DMS53 treated with DMSO at 0.1 percent for 48 hours (cell line): Measurements from ENCODE around the gene NOP53.
"Not testable (repeated sequence)": the region's sequence is repeated elsewhere in the genome, so short reads cannot be mapped to it uniquely, and the experiment has no call there.

Experiments used
- DNase-seq: peaks from one replicate; lab custom pipeline; 2025; ENCODE audit not compliant: unreplicated experiment; lab: John Stamatoyannopoulos, UW

NOP53 gene

DNA sequence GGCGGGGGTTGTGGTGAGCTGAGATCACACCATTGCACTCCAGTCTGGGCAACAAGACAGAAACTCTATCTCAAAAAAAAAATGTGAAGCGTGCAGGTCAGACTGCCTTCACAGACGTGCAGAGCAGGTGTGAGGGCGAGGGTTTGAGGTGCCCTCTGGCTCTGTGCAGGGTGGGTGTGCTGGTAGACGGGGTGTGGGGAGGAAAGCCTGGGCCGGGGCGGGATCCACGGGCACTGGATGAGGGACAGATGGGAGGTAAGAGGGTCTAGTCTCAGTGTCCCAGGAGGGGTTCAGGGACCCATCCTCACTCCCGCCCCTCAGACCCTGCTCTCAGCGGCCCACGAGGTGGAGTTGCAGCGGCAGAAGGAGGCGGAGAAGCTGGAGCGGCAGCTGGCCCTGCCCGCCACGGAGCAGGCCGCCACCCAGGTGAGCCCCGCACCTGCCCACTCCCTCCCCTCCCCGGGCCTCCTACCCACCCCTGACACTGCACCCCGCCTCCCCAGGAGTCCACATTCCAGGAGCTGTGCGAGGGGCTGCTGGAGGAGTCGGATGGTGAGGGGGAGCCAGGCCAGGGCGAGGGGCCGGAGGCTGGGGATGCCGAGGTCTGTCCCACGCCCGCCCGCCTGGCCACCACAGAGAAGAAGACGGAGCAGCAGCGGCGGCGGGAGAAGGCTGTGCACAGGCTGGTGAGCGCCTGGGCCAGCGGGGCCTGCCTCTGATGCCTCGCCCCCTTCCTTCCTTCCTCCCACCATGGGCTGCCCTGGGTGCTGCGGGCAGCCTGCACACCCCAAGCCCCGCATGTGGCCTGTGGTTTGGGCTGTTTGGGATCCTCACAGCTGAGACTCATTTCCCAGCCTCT, 9.1 kb downstream of the NOP53 start:
- no peak for DNase-seq

DNA sequence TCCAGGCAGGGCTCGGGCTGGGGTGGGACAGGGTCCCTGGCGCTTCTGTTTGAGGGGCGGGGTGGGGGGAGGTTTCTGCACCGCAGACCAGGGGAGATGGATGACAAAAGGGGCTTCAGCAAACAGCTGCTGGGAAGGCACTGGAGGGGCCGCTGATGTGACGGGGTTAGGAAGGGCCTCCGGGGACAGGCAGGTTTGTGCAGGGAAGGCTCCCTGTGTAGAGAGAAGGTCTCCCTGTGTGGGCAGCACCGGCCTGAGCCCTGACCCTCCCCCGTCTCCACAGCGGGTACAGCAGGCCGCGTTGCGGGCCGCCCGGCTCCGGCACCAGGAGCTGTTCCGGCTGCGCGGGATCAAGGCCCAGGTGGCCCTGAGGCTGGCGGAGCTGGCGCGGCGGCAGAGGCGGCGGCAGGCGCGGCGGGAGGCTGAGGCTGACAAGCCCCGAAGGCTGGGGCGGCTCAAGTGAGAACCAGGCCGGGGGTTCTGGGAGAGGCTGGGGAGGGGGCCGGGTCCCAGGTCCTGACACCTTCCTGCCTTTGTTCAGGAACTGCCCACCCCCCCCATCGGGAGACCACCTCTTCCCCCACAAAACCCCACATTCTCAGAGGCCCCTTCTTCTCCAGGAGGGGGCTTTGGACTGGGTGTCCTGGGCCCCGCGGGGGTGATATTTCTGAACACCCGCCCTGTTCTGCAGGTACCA, 9.9 kb downstream of the NOP53 start:
- no peak for DNase-seq

DNA sequence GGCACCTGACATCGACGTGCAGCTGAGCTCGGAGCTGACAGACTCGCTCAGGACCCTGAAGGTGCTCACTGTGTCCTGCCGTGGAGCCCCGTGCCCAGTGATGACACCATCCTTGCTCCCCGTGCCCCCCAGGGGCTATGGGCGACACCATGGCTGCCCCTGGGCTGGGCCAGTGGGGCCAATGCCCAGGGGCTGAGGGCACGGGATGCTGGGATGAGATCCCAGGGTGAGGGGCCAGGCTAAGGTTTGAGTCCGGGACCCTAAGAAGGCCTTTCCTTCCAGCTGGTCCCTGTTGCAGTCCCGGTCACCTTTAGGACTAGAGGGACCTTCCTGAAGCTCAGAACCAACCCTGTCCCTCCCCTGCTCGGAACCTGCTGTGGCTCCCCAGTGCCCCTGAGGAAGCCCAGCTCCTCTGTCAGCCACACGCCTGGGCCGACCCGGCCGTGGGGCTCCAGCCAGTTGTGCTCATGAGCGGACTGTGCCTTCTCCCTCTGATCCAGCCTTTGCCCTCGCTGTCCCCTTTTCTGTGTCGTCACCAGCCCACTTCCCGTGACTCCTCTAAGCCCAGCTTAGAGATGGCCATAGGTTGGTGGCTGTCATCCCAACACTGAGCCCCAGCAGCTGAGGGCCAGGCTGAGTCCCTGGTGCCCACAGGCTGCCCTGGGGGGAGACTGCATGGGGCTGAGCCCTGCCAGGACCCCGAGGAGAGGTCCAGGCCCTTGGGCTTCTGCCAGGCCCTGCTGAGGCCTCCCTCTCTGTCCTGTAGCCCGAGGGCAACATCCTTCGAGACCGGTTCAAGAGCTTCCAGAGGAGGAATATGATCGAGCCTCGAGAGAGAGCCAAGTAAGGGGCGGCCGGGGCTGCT, 10.6 kb downstream of the NOP53 start:
- no peak for DNase-seq

DNA sequence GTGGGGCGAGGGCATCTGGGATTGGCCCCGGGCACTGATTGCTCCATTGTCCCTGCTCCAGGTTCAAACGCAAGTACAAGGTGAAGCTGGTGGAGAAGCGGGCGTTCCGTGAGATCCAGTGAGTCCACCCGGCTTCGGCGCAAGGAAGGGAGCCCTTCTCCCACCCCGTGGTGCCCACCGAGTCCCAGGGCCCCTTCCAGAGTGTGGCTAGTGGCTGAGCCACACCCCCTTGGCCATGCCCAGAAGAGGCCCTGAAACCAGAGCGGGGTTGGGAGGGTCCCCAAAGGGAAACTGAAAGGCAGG, 11.2 kb downstream of the NOP53 start:
- DNase-seq = no peak

DNA sequence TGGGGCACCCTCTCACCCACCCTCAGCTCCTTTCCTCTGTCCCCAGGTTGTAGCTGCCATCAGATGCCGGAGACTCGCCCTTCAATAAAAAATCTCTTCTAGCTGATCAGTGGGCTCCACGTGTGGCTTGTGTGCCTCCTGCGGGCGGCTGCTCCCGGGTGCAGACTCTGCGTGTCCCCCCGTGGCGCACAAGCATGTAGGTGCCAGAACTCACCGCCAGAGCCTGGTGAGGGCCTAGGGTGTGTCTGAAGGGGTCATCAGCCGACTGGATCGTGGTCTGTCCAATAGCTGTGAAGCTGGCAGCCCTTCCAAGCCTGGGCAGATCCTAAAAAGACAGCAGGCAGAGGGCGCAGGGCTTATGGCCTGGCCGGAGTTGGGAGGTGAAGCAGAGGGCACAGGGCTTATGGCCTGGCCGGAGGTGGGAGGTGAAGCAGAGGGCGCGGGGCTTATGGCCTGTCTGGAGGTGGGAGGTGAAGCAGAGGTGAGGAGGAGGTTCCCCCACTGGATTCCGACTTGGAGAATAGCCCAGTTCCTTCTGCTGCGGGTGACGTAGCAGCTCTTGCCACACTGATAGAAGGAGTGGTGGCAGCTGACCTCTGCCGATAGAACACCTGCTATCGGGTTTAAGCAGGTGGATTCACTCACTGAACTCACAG, 11.7 kb downstream of the NOP53 start:
- no peak for DNase-seq

DNA sequence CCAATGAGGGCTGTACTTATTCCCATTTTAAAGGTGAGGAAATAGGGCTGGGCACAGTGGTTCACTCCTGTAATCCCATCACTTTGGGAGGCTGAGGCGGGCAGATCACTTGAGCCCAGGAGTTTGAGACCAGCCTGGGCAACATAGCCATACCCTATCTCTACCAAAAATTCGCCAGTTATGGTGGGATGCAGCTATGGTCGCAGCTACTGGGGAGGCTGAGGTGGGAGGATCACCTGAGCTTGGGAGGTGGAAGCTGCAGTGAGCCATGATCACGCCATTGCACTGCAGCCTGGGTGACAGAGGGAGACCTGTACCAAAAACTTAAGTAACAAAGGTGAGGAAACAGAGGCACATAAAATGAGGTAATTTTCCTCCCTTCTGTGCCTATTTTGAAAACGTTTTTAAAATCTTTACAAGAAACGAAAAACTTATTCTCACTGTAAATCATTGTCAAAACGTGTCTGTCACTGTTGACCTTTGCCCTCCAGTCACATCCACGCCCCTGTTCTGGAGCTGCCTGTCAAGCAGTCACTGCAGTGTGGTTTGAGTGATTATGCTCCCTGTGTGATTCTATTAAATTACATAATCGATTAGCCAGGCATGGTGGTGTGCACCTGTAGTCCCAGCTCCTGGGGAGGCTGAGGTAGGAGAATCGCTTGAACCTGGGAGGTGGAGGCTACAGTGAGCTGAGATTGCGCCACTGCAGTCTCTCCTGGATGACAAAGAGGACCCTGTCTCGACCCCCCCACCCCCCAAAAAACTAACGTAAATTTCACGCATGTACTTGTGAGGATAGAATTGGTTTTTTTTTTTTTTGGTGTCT, 12.5 kb downstream of the NOP53 start:
- DNase-seq = no peak

DNA sequence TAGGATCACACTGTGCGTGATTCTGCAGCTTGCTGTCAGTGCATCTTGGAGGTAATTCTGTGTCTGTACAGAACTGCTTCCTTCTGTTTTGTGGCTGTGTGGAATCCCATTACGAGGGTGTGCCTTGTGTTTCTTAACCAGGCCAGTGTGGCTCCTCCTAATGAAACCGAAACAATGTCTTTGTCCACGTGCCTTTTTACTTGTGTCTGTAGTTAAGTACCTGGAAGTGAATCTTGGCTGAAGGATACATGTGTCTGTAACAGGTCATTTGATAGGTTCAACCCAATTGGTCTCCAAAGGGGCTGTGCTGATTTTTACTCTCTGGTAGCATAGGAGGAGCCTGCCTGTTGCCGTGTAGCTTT, 13.1 kb downstream of the NOP53 start:
- no peak for DNase-seq

DNA sequence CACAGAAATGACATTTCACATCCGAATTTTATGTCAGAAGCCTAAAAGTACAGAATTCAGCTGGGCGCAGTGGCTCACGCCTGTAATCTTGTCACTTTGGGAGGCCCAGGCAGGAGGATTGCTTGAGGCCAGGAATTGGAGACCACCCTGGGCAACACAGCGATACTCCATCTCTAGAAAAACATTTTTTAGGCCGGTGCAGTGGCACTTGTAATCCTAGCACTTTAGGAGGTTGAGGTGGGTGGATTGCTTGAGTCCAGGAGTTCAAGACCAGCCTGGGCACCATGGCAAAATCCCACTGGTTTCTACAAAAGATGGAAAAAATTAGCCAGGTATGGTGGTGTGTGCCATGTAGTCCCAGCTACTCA, 15.3 kb downstream of the NOP53 start:
- no peak for DNase-seq

DNA sequence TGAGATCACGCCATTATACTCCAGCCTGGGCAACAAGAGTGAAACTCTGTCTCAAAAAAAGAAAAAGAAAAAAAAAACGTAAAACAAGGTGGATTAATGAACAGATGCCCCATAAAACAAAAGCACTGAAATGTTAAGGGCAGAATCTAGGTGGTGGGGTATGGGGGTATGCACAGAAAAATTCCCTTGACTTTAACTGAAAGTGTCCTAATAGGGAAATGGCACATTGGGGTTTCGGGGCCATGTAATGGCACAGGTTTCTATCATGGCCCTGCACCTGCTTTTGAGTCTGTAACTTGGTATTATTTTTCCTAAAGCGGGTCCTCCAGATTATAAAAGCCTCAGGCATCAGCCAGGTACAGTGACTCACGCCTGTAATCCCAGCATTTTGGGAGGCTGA, 16.2 kb downstream of the NOP53 start:
- DNase-seq = no peak

DNA sequence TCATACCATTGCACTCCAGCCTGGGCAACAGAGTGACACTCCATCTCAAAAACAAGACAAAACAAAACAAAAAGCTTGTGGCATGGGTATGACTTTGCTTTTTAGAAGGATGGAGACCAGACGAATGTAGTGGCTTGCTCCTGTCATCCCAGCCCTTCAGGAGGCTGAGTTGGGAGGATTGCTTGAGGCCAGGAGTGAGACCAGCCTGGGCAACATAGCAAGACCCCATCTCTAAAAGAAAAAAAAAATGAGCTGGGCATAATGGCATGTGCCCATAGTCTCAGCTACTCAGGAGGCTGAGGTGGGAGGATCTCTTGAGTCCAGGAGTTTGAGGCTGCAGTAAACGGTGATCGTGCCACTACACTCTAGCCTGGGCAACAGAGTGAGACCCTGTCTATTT, 16.8 kb downstream of the NOP53 start:
- no peak for DNase-seq

DNA sequence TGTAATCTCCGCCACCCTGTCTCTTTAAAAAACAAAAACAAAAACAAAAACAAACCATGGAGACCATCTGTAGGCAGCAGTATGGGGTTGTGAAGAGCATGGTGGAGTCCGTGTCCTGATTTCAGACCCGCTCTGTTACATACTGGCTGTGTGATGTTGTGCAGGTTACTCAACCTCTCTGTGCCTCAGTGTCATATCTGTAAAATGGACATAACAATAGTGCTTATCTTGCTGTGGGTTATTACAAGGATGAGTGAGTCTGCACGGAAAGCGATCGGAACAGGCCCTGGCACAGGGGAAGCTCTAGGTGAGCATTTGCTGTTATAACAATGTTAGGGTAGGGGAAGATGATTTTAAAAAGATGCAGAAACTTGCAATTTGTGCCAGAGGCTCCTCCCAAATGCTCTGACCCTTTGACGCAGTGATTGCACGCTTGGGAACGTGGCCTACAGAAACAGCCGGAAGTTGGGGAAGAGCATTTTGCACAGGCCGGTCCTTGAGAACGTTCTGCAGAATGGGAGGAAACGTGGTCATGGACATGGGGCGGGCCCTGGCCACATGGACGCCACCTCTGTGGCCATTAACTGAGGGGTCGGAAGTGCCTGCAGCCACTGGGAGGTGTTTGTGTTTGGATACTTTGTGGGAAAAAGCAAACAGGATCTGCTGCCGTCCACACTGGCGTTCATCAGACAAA, 17.4 kb downstream of the NOP53 start:
- DNase-seq = no peak

DNA sequence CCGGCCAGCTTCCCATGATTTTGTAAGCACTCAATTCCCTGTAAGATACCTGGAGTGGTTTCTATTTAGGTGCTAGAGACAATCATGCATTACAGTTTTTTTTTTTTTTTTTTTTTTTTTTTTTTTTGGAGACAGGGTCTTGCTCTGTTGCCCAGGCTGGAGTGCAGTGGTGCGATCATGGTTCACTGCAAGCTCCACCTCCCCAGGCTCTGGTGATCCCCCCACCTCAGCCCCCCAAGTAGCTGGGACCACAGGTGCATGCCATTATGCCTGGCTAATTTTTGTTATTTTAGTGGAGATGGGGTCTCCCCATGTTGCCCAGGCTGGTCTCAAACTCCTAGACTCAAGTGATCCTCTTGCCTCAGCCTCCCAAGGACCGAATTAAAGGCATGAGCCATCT, 19.4 kb downstream of the NOP53 start:
- DNase-seq = not testable (repeated sequence)

DNA sequence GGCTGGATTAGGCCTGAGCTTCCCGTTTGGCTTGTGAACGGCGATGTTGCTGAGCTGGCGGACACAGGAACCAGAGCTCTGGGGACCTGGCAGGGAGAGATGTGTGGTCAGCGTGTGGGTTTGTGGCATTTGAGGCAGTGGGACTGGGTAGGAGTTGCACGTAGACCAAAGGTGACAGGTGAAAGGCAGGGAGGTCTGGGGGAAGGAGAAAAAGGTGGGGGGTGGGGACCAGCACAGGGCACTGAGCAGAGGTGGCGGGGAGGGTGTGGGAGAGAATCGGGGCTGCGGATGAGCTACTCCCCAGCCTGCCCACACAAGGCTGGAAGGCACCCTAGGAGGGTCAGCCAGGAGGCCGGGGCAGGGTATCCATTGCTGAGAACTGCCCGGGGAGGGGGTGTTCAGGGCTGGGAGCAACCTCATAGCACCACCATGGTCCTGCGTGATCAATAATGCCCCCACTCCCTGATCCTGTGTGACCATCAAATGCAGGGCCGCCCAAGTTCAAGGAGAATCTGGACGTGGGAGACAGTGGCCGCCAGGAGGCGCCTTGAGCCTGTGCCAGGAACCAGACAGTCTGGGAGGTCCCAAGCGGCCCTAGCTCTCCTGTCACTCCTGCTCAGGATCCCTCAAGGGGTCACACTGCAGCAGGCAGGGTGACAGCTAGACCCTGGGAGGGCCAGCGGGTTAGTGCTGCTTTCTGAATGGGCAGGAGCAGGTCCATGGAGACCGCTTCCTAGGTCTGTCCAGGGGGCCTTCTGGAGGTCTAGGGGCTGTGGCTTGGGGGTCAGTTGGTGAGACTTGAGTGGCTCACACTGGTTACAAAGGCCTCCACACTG, 20.4 kb downstream of the NOP53 start:
- DNase-seq = peak; percentile 52

DNA sequence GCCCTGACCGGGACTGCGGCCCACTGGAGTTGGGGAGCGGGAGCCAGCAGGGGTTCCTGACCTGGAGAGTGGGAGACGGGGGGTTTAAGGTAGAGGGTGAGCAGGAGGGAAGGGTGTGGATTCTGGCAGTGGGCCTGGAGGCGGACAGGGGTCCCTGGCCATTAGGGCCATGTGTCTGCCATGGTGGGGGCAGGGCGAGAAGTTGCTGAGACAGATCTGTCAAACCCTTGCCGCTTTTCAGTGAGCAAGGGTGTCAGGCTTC, 20.9 kb downstream of the NOP53 start:
- DNase-seq = no peak

DNA sequence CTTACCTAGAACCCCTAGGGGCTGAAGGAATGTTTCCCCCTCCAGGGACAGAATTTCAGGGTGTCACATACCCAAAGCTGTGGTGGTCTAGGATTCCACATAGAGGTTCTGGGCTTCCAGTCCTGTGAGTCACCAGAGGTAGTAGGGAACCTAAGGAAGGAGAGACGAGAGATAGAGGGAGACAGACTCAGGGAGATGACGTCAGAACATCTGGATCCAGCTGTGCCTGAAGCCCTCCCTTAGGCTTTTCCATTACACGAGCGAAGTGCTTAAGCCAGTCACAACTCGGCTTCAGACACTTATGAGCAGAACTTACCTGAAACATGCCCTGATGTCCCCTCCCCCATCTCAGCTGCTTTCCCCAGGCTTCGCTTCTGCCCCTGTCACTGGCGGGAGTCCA, 21.3 kb downstream of the NOP53 start:
- no peak for DNase-seq

DNA sequence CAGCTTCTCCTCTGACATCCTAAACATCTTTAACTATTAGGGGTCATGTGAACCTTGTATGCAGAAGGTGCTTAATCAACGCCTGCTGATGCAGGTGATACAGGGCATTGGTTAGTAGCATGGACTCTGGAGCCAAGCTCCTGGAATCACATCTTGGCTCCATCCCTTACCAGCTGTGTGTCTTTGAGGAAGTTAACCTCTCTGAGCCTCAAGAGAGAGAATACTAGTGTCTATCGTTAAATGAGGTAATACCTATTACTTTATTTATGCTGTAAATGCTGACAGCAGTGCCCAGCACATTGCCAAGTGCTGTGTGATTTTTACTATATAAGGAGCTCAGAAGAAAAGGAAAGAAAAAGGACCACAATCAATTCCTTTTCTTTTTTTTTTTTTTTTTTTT, 22.0 kb downstream of the NOP53 start:
- DNase-seq = no peak

DNA sequence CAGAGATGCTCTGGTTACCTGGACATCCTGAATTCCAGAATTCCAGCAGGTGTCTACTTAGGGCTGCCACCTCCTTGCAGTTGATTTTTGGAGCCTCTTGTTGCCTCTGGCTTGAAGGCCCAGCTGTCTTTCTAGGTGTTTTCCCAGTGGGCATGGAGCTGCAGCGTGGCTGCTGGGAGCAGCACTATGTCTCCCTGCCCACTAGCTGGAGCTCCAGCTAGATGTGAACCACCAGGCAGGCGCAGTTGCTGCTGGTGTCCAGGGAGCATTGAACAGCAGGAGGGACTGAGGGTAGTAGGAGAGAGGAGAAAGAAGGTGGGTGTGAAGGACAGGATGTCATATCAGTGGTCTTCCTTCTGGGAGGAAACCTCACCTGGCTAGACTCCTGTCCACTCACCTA, 23.3 kb downstream of the NOP53 start:
- DNase-seq = no peak

DNA sequence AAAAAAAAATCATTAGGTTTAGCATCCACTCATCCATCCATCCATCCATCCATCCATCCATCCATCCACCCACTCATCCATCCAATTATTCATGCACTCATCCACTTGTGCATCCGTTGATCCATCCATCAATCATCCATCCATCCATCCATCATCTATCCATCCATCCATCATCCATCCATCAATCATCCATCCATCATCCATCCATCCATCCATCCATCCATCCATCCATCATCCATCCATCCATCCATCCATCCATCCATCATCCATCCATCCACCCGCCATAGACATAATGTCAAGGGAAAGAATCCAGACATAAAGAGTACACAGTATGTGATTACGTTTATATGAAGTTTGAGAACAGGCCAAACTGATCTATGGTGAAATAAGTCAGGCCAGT, 24.2 kb downstream of the NOP53 start:
- no peak for DNase-seq

DNA sequence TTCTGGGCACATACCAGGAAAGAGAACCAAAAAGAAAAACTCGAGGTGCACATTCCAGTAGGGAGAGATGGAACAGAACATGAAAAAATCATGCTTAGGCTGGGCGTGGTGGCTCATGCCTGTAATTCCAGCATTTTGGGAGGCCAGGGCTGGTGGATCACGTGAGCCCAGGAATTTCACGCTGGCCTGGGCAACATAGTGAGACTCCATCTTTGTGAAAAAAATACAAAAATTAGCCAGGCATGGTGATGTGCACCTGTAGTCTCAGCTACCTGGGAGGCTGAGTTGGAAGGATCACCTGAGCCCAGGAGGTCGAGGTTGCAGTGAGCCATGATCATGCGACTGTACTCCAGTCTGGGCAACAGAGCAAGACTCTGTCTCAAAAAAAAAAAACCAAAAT, 25.9 kb downstream of the NOP53 start:
- DNase-seq = not testable (repeated sequence)
